ENCODE data around the gene SDK1. TPM values are rescaled to one million over a fixed set of nuclear protein-coding genes. Genes with fewer than 3 reads are reported as not detected.
"Not testable (repeated sequence)": the region's sequence is repeated elsewhere in the genome, so short reads cannot be mapped to it uniquely, and the experiment has no call there.

Gene SDK1
- total and polyA plus RNA-seq, 2 donors: 9.8 to 15.1 TPM

DNA sequence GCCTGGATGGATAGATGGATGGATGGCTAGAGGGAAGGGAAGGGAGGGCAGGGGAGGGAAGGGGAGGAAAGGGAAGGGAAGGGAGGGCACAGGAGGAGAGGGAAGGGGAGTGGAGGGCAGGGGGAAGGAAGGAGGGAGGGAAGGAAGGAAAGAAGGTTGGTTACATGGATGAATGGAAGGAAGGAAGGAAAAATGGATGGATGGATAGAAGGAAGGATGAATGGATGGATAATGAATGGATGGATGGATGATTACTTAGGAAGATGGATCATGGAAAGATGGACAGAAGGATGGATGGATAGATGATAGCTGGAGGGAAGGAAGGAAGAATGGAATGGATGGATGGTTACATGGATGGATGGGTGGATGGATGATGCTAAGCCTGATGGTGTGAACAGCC is 929.3 kb downstream of the SDK1 start:
- Histone ChIP-seq H3K4me1 (ENCODE audit: insufficient read depth) (no peaks in the 10 kb centered on the region), H3K27ac (ENCODE audit: low read depth) (no peak overlapping the region), H3K4me3 (ENCODE audit: low read depth, low read length) (no peak overlapping the region), H3K36me3 (ENCODE audit: insufficient read depth) (no peaks in the 10 kb centered on the region)
- no peak for DNase-seq (ENCODE audit: extremely low spot score)

DNA sequence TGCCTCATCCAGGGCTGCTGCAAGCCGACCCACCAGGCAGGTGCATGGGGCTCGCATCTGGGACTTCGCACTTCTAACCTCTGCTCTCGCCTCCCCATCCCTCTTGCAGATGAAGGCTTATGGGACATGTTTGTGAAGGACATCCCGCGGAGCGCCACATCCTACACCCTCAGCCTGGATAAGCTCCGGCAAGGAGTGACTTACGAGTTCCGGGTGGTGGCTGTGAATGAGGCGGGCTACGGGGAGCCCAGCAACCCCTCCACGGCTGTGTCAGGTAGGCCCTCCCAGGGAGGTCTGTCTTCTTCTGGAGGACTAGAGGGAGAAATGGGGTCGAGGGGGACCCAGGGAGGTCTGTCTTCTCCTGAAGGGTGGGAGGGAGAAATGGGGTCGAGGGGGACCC is 932.1 kb downstream of the SDK1 start:
- Histone ChIP-seq H3K27ac (ENCODE audit: low read depth) (no peak overlapping the region), H3K4me1 (ENCODE audit: insufficient read depth) (no peaks in the 10 kb centered on the region), H3K4me3 (ENCODE audit: low read depth, low read length) (no peak overlapping the region), H3K36me3 (ENCODE audit: insufficient read depth) (no peaks in the 10 kb centered on the region)
- DNase-seq (ENCODE audit: extremely low spot score): no peak
- WGBS: 90% methylated on average over 15 of the region's 15 CpGs

DNA sequence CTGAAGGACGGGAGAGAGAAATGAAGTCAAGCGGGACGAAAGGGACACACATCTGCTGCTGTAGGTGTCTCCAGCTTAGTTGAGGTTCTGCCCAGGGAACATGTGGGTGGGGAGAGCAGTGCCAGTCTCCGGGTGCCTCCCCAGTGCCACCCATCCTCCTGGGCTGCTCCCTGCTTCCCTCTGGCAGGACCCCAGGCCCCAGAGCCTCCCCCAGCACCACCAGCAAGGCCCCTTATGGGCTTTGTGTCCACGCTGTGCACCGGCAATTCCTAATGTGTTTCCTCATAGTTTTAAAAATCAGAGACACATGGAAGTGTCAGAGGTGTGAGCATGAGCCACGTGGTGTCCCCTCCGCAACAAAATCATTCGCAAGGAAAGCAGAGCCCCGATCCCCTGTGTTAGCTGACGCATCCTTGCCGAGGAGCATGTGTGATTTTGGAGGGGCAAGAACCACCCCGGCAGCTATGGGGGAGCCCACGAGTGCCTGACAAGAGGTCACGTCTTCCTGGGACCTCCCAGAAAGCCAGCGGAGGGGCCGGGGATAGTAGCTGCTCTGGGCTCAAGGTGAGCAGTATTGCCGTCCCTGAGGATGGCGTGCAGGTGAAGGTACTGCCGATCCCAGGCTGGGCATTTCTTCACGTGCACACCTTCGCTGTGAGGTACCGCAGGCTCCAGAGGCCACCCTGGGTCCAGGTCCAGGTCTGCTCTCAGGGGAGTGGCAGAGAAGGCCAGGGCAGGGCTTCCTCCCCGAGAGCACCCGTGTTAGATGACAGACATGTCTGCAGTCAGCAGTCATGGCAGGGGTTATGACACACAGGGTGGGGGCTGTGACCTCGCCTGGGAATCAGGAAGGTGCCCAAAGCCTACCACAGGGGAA is 932.8 kb downstream of the SDK1 start:
- 94% methylated on average over 26 of the region's 26 CpGs for WGBS
- DNase-seq (ENCODE audit: extremely low spot score): no peak

DNA sequence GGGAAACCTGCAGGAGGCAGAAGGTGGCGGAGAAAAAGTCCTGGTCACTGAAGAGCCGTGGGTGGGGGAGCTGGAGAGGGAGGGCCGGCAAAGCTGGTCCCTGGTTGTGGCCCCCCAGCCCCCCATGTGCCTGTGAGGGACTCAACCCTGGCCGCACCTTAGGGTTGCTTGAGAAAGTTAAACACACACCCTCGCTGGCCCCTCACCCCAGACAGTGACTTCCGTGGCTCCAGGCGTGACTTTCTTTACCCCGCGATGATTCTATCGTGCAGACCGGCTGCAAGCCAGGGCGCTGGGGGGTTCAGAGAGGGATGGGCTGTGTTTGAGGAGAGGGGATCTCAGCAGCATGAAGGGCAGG is 933.4 kb downstream of the SDK1 start:
- no peak overlapping the region for H3K27ac ChIP-seq (ENCODE audit: low read depth)
- DNase-seq (ENCODE audit: extremely low spot score): no peak
- no peaks in the 10 kb centered on the region for H3K36me3 ChIP-seq (ENCODE audit: insufficient read depth)
- no peak overlapping the region for H3K4me3 ChIP-seq (ENCODE audit: low read depth, low read length)
- 91% methylated on average over 12 of the region's 12 CpGs for WGBS
- H3K4me1 ChIP-seq (ENCODE audit: insufficient read depth): no peaks in the 10 kb centered on the region

More for the DNA sequence above, 932.8 kb downstream of the SDK1 start:
- Histone ChIP-seq H3K36me3 (ENCODE audit: insufficient read depth) (no peaks in the 10 kb centered on the region), H3K4me3 (ENCODE audit: low read depth, low read length) (no peak overlapping the region), H3K27ac (ENCODE audit: low read depth) (no peak overlapping the region), H3K4me1 (ENCODE audit: insufficient read depth) (no peaks in the 10 kb centered on the region)

DNA sequence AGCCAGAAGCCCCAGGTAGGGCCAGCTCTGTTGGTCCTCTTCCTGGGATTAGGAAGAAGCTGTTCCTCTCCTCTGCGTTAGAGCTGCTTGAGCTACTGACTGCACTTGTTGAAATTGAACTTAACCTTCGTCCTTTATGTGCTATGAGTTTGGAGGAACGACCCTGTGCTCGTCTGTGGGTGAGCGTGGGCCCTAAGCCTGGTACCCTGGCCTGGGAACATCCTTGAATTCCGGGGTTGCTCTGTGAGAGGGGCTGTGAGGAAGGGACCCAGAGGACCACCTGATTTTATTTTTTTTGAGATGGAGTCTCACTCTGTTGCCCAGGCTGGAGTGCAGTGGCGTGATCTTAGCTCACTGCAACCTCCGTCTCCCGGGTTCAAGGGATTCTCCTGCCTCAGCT is 933.8 kb downstream of the SDK1 start:
- no peak for DNase-seq (ENCODE audit: extremely low spot score)
- WGBS: 94% methylated on average over 9 of the region's 9 CpGs
- Histone ChIP-seq H3K4me3 (ENCODE audit: low read depth, low read length) (no peak overlapping the region), H3K36me3 (ENCODE audit: insufficient read depth) (no peaks in the 10 kb centered on the region), H3K27ac (ENCODE audit: low read depth) (no peak overlapping the region), H3K4me1 (ENCODE audit: insufficient read depth) (no peaks in the 10 kb centered on the region)

DNA sequence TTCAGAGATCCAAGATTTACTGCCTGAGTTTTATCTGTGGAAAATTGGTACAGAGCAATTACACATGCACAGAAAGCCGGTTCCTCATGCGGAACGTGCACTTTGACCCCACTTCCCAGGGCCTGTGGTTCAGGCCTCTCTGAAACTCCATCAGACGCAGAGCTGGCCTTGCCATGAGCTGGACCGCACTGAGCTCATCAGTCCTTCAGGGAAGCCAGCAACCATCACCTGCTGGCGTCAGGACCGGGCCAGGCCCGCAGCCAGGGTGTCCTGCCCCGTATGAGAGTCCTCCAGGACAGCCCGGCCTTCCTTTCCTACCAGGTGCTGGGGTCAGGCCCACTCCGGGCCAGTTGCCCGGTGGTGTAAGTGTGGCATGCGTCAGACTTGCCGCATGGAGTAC is 934.5 kb downstream of the SDK1 start:
- Histone ChIP-seq H3K36me3 (ENCODE audit: insufficient read depth) (no peaks in the 10 kb centered on the region), H3K27ac (ENCODE audit: low read depth) (no peak overlapping the region), H3K4me3 (ENCODE audit: low read depth, low read length) (no peak overlapping the region), H3K4me1 (ENCODE audit: insufficient read depth) (no peaks in the 10 kb centered on the region)
- 84% methylated on average over 14 of the region's 14 CpGs for WGBS
- no peak for DNase-seq (ENCODE audit: extremely low spot score)

DNA sequence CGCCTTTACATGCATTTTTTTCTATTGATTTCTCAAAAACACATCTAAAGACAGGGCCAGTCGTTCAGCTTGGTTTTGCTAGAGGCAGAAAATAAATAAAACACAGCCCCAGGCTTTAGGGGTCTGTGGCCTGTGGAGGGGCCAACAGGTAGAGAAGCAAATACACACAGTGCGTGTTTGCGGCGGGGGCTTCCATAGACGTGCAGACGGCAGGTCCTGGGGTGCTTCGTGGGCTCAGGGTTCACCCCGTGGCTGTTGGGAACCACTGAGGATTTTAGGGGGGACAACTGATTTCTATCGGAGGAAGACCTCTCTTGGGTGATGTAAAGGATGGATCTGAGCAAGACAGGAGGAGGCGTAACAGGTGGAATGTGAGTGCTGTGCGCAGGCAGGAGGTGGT is 935.3 kb downstream of the SDK1 start:
- WGBS: 94% methylated on average over 12 of the region's 12 CpGs
- Histone ChIP-seq H3K4me1 (ENCODE audit: insufficient read depth) (no peaks in the 10 kb centered on the region), H3K27ac (ENCODE audit: low read depth) (no peak overlapping the region), H3K36me3 (ENCODE audit: insufficient read depth) (no peaks in the 10 kb centered on the region), H3K4me3 (ENCODE audit: low read depth, low read length) (no peak overlapping the region)
- DNase-seq (ENCODE audit: extremely low spot score): no peak

DNA sequence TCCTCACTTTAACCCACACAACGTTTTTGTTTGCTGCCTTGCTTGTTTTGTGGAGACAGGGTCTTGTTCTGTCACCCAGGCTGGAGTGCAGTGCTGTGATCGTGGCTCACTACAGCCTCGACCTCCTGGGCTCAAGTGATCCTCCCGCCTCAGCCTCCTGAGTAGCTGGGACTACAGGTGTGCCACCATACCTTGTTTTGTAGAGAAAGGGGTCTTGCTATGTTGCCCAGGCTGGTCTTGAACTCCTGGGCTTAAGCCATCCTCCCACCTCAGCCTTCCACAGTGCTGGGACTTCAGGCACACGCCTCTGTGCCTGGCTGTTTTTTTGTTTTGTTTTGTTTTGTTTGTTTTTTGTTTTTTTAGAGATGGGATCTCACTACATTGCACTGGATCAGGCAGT is 935.8 kb downstream of the SDK1 start:
- H3K36me3 ChIP-seq (ENCODE audit: insufficient read depth); DNase-seq (ENCODE audit: extremely low spot score); H3K4me1 ChIP-seq (ENCODE audit: insufficient read depth); H3K27ac ChIP-seq (ENCODE audit: low read depth); H3K4me3 ChIP-seq (ENCODE audit: low read depth, low read length): not testable (repeated sequence)
- WGBS: 84% methylated on average over 5 of the region's 5 CpGs

DNA sequence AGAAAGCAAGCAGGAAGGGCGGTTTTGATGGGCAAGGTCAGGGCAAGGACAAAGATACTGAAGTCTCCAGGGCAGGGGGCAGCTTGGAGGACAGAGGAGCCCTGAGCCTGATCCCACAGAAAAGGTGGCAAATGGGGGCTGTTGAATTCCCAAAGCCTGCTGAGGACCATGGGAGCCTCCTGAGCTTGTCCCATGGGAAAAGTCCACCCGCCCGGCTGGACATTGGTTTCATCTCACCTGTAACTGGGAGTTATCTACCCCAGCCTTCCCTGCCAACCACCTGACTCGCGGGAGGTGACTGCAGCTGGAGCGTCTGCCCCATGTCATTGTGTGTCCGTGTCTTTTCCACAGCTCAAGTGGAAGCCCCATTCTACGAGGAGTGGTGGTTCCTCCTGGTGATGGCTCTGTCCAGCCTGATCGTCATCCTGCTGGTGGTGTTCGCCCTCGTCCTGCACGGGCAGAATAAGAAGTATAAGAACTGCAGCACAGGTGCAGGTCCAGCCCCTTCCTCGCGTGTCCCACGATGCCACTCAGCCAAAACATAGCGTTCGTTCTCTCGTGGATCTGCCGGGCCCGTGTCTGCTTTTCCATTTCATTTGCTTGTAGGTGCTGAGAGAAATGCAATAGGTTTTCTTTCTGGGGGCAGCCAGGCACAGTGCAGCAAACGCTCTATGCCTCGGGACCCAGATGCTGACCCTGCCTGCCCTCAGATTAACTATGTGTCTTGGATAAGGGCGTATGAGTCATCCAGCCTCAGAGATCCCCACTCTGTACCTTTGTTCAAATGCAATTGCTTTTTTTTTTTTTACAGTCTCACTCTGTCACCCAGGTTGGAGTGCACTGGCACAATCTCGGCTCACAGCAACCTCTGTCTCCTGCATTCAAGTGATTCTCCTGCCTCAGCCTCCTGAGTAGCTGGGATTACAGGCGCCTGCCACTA is 936.5 kb downstream of the SDK1 start:
- DNase-seq (ENCODE audit: extremely low spot score): no peak
- H3K27ac ChIP-seq (ENCODE audit: low read depth): no peak overlapping the region
- H3K36me3 ChIP-seq (ENCODE audit: insufficient read depth): no peaks in the 10 kb centered on the region
- no peak overlapping the region for H3K4me3 ChIP-seq (ENCODE audit: low read depth, low read length)
- no peaks in the 10 kb centered on the region for H3K4me1 ChIP-seq (ENCODE audit: insufficient read depth)
- WGBS: 92% methylated on average over 25 of the region's 25 CpGs

DNA sequence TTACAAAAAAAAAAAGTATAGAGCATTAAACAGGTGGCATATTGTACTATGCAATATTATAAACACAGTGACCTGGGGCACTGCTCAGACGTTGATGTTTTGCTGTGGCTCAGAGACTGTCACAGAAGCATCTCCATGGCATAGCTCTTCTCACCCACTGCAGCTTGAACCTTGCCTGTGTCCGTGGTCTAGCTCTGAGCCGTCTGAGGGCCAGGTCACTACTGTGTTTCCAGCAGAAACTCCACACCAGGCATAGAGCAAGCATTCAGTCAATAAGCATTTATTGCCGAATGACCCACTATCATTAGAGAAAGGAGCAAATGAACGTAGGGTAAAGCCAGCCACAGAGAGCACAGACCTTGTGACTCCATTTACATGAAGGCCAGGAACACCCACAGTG is 937.8 kb downstream of the SDK1 start:
- DNase-seq (ENCODE audit: extremely low spot score): no peak
- H3K4me1 ChIP-seq (ENCODE audit: insufficient read depth): no peaks in the 10 kb centered on the region
- 85% methylated on average over 5 of the region's 5 CpGs for WGBS
- no peak overlapping the region for H3K4me3 ChIP-seq (ENCODE audit: low read depth, low read length)
- no peak overlapping the region for H3K27ac ChIP-seq (ENCODE audit: low read depth)
- H3K36me3 ChIP-seq (ENCODE audit: insufficient read depth): no peaks in the 10 kb centered on the region

DNA sequence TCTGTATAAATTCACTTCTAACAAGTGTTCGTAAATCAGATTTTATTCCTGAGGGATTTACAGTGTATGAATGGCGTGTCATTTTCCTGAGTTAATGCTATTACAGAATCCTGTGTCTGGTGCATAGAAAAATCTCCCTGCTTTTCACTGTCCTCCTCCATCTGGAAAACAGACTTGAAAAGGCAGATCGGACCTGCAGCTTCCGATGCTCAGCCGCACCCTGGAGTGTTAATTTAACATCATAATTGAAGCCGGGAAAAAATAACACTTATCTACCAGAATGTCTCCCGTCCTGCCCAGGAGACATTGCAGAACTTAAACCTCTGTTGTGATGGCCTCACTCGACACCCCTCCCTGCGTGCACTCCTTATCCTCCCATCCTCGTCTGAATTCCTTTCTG is 939.0 kb downstream of the SDK1 start:
- WGBS: 86% methylated on average over 10 of the region's 10 CpGs
- no peaks in the 10 kb centered on the region for H3K36me3 ChIP-seq (ENCODE audit: insufficient read depth)
- DNase-seq (ENCODE audit: extremely low spot score): no peak
- H3K27ac ChIP-seq (ENCODE audit: low read depth): no peak overlapping the region
- H3K4me1 ChIP-seq (ENCODE audit: insufficient read depth): no peaks in the 10 kb centered on the region
- H3K4me3 ChIP-seq (ENCODE audit: low read depth, low read length): no peak overlapping the region

DNA sequence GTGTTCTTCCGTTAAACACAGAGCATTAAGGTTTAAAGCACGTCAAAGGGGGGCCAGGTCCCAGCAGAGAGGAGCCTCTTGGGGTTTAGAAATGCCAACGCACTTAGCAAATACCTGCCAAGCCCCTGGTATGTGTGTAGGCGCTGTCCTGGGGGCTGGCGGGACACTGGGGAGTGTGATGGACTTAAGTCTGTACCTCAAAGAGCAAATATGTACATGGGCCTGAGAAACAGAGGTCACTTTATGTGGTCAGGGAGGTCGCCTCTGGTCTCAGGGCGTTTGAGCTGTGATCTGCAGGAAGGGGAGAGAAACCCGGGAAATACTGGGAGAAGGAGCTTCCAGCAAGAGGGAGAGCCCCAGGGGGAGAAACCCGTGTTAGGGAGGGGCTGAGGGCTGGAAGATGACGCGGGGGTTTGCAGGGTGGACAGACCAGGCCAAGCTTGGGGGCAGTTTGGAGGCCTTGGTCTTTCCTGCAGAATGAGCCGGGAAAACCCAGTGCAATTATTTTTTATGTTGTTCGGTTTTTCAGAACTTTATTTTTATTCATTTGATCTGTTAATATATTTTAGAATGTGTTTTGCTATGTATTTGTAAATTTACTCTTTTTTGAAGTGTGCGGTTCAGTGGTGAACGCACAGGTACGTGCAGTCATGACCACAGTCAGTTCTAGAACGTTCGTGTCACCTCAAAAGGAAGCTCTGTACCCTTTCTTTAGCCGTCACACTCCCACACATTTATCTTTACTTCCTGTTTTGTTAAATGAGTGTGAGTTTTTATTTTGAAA is 939.7 kb downstream of the SDK1 start:
- DNase-seq (ENCODE audit: extremely low spot score): no peak
- no peaks in the 10 kb centered on the region for H3K4me1 ChIP-seq (ENCODE audit: insufficient read depth)
- no peak overlapping the region for H3K4me3 ChIP-seq (ENCODE audit: low read depth, low read length)
- 83% methylated on average over 19 of the region's 19 CpGs for WGBS
- no peak overlapping the region for H3K27ac ChIP-seq (ENCODE audit: low read depth)
- H3K36me3 ChIP-seq (ENCODE audit: insufficient read depth): no peaks in the 10 kb centered on the region

DNA sequence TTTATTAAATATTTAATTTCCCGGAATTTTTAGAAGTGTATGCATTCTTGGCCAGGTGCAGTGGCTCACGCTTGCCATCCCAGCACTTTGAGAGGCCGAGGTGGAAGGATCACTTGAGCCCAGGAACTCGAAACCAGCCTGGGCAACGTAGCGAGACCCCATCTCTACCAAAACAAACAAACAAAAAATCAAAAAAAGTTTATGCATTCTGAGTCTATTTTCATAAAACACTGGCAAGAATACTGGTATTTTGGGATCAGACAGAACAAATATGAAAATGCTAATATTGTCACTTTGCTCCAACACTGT is 940.2 kb downstream of the SDK1 start:
- no peaks in the 10 kb centered on the region for H3K4me1 ChIP-seq (ENCODE audit: insufficient read depth)
- H3K27ac ChIP-seq (ENCODE audit: low read depth): no peak overlapping the region
- H3K36me3 ChIP-seq (ENCODE audit: insufficient read depth): no peaks in the 10 kb centered on the region
- 86% methylated on average over 6 of the region's 6 CpGs for WGBS
- H3K4me3 ChIP-seq (ENCODE audit: low read depth, low read length): no peak overlapping the region
- no peak for DNase-seq (ENCODE audit: extremely low spot score)
